Activated CD8-positive, alpha-beta memory T cell treated with anti-CD3 and anti-CD28 coated beads, Interleukin-2, amount 50 U/mL, for 24 hours (primary cell): Measurements from ENCODE around the gene ZNG1F.
"Not testable (repeated sequence)": the region's sequence is repeated elsewhere in the genome, so short reads cannot be mapped to it uniquely, and the experiment has no call there.

ENCODE experiments used
- DNase-seq: peaks from one replicate; pipeline ENCODE4 v3.0.0-alpha.2; 2020; ENCODE audit errors: extremely low read depth

Gene ZNG1F

GRCh38 chr9:41123396-41123795 is 65.7 kb downstream of the ZNG1F start:
- not testable (repeated sequence) for DNase-seq

GRCh38 chr9:41120696-41121095 is 68.4 kb downstream of the ZNG1F start:
- not testable (repeated sequence) for DNase-seq

- not testable (repeated sequence) for DNase-seq
Measured at GRCh38 chr9:41119719-41120118, 69.4 kb downstream of the ZNG1F start.

GRCh38 chr9:41119311-41119710 is 69.8 kb downstream of the ZNG1F start:
- not testable (repeated sequence) for DNase-seq

- not testable (repeated sequence) for DNase-seq
Measured at GRCh38 chr9:41113348-41113747, 75.8 kb downstream of the ZNG1F start.

GRCh38 chr9:41111414-41111813 is 77.7 kb downstream of the ZNG1F start:
- not testable (repeated sequence) for DNase-seq

- DNase-seq, result not testable (repeated sequence)
Measured at GRCh38 chr9:41110913-41111312, 78.2 kb downstream of the ZNG1F start.

- not testable (repeated sequence) for DNase-seq
Measured at GRCh38 chr9:41109253-41109652, 79.9 kb downstream of the ZNG1F start.

GRCh38 chr9:41108816-41109215 is 80.3 kb downstream of the ZNG1F start:
- not testable (repeated sequence) for DNase-seq

- DNase-seq, result not testable (repeated sequence)
Measured at GRCh38 chr9:41106472-41107116, 82.5 kb downstream of the ZNG1F start.

GRCh38 chr9:41105557-41106253 is 83.4 kb downstream of the ZNG1F start:
- DNase-seq, result not testable (repeated sequence)

GRCh38 chr9:41104542-41104941 is 84.6 kb downstream of the ZNG1F start:
- not testable (repeated sequence) for DNase-seq

GRCh38 chr9:41100508-41100907 is 88.6 kb downstream of the ZNG1F start:
- not testable (repeated sequence) for DNase-seq

GRCh38 chr9:41098759-41099158 is 90.4 kb downstream of the ZNG1F start:
- not testable (repeated sequence) for DNase-seq

- DNase-seq, result not testable (repeated sequence)
Measured at GRCh38 chr9:41095060-41095459, 94.1 kb downstream of the ZNG1F start.

GRCh38 chr9:41094010-41094773 is 94.9 kb downstream of the ZNG1F start:
- DNase-seq, result not testable (repeated sequence)

- not testable (repeated sequence) for DNase-seq
Measured at GRCh38 chr9:41090922-41091321, 98.2 kb downstream of the ZNG1F start.

GRCh38 chr9:41090386-41090785 is 98.7 kb downstream of the ZNG1F start:
- DNase-seq, result not testable (repeated sequence)

- DNase-seq, result not testable (repeated sequence)
Measured at GRCh38 chr9:41088450-41089059, 100.6 kb downstream of the ZNG1F start.

GRCh38 chr9:41087929-41088328 is 101.2 kb downstream of the ZNG1F start:
- not testable (repeated sequence) for DNase-seq

GRCh38 chr9:41087157-41087780 is 101.8 kb downstream of the ZNG1F start:
- not testable (repeated sequence) for DNase-seq
